GM21737 (cell line): ENCODE data around the gene ANTXR1.
"Not testable (repeated sequence)": the region's sequence is repeated elsewhere in the genome, so short reads cannot be mapped to it uniquely, and the experiment has no call there.

Experiments
- ATAC-seq: cut with Tn5 transposase; IDR thresholded peaks from one replicate; pipeline ENCODE4 v1.9.1; 2021; ENCODE audit warnings: mild to moderate bottlenecking, moderate library complexity; ENCODE audit not compliant: unreplicated experiment

Gene ANTXR1

GRCh38 chr2:69222953-69223658 lies 210.1 kb downstream of the ANTXR1 start:
- ATAC-seq, result no peak

GRCh38 chr2:69223759-69224511 lies 211.0 kb downstream of the ANTXR1 start:
- ATAC-seq, result no peak

- ATAC-seq, result no peak
Measured at GRCh38 chr2:69224512-69224837, 211.5 kb downstream of the ANTXR1 start.

GRCh38 chr2:69225933-69226332 lies 213.0 kb downstream of the ANTXR1 start:
- no peak for ATAC-seq

GRCh38 chr2:69226903-69227302 lies 213.9 kb downstream of the ANTXR1 start:
- ATAC-seq, result no peak

GRCh38 chr2:69227716-69228115 lies 214.7 kb downstream of the ANTXR1 start:
- ATAC-seq, result no peak

GRCh38 chr2:69230946-69231345 lies 218.0 kb downstream of the ANTXR1 start:
- not testable (repeated sequence) for ATAC-seq

GRCh38 chr2:69231612-69232277 lies 218.8 kb downstream of the ANTXR1 start:
- no peak for ATAC-seq

GRCh38 chr2:69235835-69236234 lies 222.9 kb downstream of the ANTXR1 start:
- ATAC-seq, result not testable (repeated sequence)

- no peak for ATAC-seq
Measured at GRCh38 chr2:69237070-69237670, 224.2 kb downstream of the ANTXR1 start.

GRCh38 chr2:69238449-69239031 lies 225.6 kb downstream of the ANTXR1 start:
- ATAC-seq, result no peak

- ATAC-seq, result no peak
Measured at GRCh38 chr2:69241093-69241492, 228.1 kb downstream of the ANTXR1 start.

GRCh38 chr2:69241664-69242514 lies 228.9 kb downstream of the ANTXR1 start:
- no peak for ATAC-seq

- no peak for ATAC-seq
Measured at GRCh38 chr2:69242651-69243051, 229.7 kb downstream of the ANTXR1 start.

- ATAC-seq, result no peak
Measured at GRCh38 chr2:69243652-69244051, 230.7 kb downstream of the ANTXR1 start.

GRCh38 chr2:69244882-69245281 lies 231.9 kb downstream of the ANTXR1 start:
- ATAC-seq, result no peak

GRCh38 chr2:69247583-69247982 lies 234.6 kb downstream of the ANTXR1 start:
- no peak for ATAC-seq

- ATAC-seq, result no peak
Measured at GRCh38 chr2:69248232-69248631, 235.3 kb downstream of the ANTXR1 start.

- no peak for ATAC-seq
Measured at GRCh38 chr2:69250981-69251380, 238.0 kb downstream of the ANTXR1 start.

- ATAC-seq, result no peak
Measured at GRCh38 chr2:69251943-69252342, 239.0 kb downstream of the ANTXR1 start.
